Measurements from ENCODE around the gene TNFAIP8L1.

DNA sequence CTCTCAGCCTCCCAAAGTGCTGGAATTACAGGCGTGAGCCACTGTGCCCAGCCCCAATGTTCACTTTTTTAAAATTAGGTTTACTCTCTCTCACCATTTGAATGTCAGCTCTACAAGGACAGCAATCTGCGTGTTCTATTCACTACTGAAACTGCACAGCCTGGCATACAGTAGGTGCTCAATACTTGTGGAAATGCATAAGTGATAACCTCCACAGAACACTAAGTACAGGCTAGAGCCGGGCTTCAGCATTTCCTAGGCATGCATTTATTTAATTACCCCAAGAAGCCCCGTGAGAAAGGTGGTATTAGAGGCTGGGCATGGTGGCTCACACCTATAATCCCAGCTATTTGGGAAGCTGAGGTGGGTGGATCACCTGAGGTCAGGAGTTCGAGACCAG, 33.1 kb upstream of the TNFAIP8L1 start:
- TF ChIP-seq, protein P1, sequence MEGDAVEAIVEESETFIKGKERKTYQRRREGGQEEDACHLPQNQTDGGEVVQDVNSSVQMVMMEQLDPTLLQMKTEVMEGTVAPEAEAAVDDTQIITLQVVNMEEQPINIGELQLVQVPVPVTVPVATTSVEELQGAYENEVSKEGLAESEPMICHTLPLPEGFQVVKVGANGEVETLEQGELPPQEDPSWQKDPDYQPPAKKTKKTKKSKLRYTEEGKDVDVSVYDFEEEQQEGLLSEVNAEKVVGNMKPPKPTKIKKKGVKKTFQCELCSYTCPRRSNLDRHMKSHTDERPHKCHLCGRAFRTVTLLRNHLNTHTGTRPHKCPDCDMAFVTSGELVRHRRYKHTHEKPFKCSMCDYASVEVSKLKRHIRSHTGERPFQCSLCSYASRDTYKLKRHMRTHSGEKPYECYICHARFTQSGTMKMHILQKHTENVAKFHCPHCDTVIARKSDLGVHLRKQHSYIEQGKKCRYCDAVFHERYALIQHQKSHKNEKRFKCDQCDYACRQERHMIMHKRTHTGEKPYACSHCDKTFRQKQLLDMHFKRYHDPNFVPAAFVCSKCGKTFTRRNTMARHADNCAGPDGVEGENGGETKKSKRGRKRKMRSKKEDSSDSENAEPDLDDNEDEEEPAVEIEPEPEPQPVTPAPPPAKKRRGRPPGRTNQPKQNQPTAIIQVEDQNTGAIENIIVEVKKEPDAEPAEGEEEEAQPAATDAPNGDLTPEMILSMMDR (IDR thresholded peaks at IDR 0.05; ENCODE audit: insufficient read depth, low read length): no peak
- TF ChIP-seq GABPA (IDR thresholded peaks at IDR 0.05; ENCODE audit: low read depth): no peak
- TF ChIP-seq, protein P2, sequence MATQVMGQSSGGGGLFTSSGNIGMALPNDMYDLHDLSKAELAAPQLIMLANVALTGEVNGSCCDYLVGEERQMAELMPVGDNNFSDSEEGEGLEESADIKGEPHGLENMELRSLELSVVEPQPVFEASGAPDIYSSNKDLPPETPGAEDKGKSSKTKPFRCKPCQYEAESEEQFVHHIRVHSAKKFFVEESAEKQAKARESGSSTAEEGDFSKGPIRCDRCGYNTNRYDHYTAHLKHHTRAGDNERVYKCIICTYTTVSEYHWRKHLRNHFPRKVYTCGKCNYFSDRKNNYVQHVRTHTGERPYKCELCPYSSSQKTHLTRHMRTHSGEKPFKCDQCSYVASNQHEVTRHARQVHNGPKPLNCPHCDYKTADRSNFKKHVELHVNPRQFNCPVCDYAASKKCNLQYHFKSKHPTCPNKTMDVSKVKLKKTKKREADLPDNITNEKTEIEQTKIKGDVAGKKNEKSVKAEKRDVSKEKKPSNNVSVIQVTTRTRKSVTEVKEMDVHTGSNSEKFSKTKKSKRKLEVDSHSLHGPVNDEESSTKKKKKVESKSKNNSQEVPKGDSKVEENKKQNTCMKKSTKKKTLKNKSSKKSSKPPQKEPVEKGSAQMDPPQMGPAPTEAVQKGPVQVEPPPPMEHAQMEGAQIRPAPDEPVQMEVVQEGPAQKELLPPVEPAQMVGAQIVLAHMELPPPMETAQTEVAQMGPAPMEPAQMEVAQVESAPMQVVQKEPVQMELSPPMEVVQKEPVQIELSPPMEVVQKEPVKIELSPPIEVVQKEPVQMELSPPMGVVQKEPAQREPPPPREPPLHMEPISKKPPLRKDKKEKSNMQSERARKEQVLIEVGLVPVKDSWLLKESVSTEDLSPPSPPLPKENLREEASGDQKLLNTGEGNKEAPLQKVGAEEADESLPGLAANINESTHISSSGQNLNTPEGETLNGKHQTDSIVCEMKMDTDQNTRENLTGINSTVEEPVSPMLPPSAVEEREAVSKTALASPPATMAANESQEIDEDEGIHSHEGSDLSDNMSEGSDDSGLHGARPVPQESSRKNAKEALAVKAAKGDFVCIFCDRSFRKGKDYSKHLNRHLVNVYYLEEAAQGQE (IDR thresholded peaks at IDR 0.05; ENCODE audit: insufficient replicate concordance, low read depth): no peak
